ENCODE measurements around the gene ACOX1.

ACOX1 gene

DNA sequence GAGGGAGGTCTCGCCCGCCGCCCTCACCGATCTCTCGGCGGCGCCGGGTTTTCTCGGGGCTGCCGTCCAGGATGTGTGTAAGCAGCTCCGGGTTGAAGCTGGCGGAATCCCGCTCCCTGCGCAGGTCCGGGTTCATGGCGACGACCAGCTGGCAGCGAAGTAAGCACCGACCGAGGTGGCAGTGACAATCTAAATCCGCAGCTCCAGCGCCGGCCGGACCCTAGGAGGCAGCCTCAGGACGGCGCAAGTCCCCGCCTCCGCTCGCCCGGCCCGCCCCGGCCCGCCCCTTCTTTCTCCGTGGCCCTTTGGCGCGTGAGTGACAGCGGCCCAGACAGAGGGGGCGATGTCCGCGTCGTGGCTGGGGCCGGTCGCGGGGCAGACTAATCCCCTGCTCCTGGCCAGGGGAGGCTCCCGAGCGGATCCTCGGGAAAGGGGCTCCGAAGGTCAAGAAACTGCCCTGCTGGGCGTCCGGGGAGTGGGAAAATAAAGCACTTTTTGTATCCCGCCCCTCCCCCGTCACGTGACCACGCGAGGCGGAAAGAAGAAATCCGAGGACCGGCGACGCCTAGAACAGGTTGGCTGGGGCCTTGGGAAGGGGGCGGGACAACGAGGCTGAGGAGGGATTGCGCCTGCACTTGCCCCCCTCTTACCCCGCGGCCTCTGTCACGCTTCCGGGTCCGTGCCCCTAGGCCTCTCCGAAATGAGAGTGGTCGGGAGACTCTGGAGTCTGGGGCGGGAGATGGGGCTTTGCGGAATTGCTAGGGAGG is at the start of gene ACOX1, which contains the start of gene TEN1:
TSS of gene ACOX1 (minus strand) at position 229 of the 767 bp plus-strand sequence. CDS start at position 136, 93 bp downstream.
TSS of gene TEN1 (plus strand) at position 303 of the 767 bp plus-strand sequence. CDS start 6,953 bp downstream, outside the sequence.
- TF ChIP-seq CTCF (conservative IDR thresholded peaks at IDR 0.05; ENCODE audit: low read depth, low read length) = peak; percentile 35
- peak within 1 kb of the TSS; percentile 94 for H3K4me3 ChIP-seq (ENCODE audit: low read depth, low read length)
- peak; percentile 97 for DNase-seq (ENCODE audit: low read depth)

GRCh38 chr17:76027159-76027839 is 48.3 kb upstream of the ACOX1 start, which contains the start of gene EVPL:
Gene EVPL, minus strand, starts transcription at chr17:76027306. Its CDS starts 108 bp downstream, at chr17:76027198.
- no peak for DNase-seq (ENCODE audit: low read depth)
- TF ChIP-seq CTCF (conservative IDR thresholded peaks at IDR 0.05; ENCODE audit: low read depth, low read length) = no peak
- no peak within 1 kb of the TSS for H3K4me3 ChIP-seq (ENCODE audit: low read depth, low read length)

- H3K4me3 ChIP-seq (ENCODE audit: low read depth, low read length) = no peak overlapping the region
- DNase-seq (ENCODE audit: low read depth) = no peak
- TF ChIP-seq CTCF (conservative IDR thresholded peaks at IDR 0.05; ENCODE audit: low read depth, low read length) = no peak
Observed at GRCh38 chr17:76026714-76027158, 47.8 kb upstream of the ACOX1 start.

- no peak overlapping the region for H3K4me3 ChIP-seq (ENCODE audit: low read depth, low read length)
- no peak for DNase-seq (ENCODE audit: low read depth)
- no peak for TF ChIP-seq CTCF (conservative IDR thresholded peaks at IDR 0.05; ENCODE audit: low read depth, low read length)
Observed at GRCh38 chr17:76025294-76025693, 46.3 kb upstream of the ACOX1 start.

GRCh38 chr17:76024353-76024752 is 45.4 kb upstream of the ACOX1 start:
- TF ChIP-seq CTCF (conservative IDR thresholded peaks at IDR 0.05; ENCODE audit: low read depth, low read length) = no peak
- DNase-seq (ENCODE audit: low read depth) = no peak
- no peak overlapping the region for H3K4me3 ChIP-seq (ENCODE audit: low read depth, low read length)

DNA sequence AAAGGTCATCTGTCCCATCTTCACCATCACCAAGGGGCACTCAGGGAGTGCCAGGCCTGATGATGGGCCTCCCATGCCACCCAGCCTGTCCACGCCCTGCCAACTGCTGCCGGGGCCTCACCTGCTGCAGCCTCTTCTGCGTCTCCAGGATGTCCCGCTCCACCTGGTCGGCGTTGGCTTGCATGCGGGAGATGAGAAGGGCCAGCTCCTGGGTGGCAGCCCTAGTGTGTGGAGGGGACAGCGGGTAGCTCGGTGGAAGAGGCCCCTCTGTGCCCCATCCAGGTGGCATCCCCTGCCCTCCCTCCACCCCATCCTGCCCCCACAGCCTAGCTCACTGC is 44.9 kb upstream of the ACOX1 start:
- H3K4me3 ChIP-seq (ENCODE audit: low read depth, low read length) = no peak overlapping the region
- DNase-seq (ENCODE audit: low read depth) = no peak
- TF ChIP-seq CTCF (conservative IDR thresholded peaks at IDR 0.05; ENCODE audit: low read depth, low read length) = no peak
